Pulmonary artery endothelial cell (primary cell): ENCODE measurements around the gene SAA1. TPM values are rescaled to one million over a fixed set of nuclear protein-coding genes. Genes with fewer than 3 reads are reported as not detected.

Experiments used
- DNase-seq: peaks from one replicate; pipeline ENCODE4 v3.0.0-alpha.2; 2011; ENCODE audit warnings: low read depth, low spot score
- total RNA-seq: library from RNA; depleted of rRNA; stranded (reverse); fragments of >200 nt; gene quantifications from 2 replicates; pipeline ENCODE4 v1.2.3, GENCODE V29; 2014

The SAA1 gene
- total RNA-seq, 1 donor from 2014 or later: not detected

DNA sequence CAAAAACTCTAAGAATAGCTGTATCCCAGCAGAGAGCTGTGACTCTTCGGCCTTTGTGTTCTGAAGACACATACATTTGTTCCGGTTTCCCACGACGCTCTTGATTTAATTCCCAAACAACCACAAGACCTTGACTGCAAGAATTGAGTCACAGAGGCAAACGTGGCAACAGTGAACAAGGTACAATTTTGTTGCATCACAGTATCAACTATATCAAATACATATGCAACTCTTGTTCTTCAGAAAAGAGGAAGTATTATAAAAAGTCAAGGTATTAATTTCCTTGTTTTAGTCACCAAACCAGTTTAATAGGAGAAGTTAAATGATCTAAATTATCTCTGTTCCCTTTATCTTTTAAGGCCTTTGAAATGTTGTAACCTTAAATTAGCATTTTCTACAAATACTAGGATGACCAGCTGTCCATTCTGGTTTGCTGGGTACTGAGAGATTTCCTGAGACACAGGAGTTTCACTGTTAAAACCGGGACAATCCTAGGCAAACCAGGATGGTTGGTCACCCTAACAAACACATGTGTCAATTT is 44.8 kb downstream of the SAA1 start:
- DNase-seq: no peak

DNA sequence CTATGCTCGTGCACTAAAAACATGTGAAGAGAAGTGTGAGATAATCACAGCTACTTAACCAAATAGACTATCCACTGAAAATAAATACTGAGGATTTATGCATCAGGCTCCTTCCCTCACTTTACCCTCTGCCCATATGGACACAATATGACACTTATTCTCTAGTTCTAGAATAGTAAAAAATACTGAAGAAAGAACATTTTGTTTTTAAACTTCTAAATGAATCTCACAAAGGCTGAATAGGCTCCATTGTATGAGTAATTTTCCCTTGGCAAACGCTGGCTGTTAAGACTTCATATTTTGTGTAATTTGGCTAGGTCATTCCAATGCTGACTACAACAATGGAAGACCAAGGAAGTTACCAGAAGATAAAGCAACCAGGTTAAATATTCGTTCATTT is 45.9 kb downstream of the SAA1 start:
- DNase-seq: no peak

DNA sequence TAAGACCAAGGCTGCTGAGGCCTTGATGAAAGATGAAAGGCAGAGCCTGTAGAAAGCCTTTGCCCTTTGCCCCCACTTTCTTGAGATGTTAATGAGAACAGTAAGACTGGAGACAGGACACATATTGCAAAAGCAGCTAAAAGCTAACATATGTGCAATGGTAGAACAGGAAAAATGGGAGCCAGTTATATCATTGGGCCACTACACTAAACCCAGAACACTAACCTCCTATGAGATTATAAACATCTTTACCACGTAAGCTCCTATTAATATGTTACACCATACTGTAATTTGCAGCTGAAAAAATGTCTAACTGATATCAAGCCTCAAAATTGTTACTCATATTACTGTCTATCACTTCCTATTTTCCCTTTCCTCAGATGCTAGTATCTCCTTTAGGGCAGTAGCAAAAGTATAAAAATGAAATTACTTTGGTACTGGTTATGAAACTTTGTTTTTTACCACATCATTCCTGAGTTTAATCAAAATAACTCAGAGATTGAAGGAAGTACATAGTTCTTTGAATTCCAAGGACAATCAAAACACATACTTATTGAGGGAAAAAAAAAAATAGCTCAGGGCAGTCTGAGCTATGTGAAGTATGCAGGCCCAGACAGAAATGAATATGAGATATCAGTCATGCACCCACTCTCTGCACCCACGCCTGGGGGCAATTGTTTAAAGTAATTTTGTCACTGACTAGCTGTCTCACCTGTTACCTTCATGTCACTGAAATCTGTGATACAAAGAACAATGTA is 46.8 kb downstream of the SAA1 start:
- DNase-seq: no peak

DNA sequence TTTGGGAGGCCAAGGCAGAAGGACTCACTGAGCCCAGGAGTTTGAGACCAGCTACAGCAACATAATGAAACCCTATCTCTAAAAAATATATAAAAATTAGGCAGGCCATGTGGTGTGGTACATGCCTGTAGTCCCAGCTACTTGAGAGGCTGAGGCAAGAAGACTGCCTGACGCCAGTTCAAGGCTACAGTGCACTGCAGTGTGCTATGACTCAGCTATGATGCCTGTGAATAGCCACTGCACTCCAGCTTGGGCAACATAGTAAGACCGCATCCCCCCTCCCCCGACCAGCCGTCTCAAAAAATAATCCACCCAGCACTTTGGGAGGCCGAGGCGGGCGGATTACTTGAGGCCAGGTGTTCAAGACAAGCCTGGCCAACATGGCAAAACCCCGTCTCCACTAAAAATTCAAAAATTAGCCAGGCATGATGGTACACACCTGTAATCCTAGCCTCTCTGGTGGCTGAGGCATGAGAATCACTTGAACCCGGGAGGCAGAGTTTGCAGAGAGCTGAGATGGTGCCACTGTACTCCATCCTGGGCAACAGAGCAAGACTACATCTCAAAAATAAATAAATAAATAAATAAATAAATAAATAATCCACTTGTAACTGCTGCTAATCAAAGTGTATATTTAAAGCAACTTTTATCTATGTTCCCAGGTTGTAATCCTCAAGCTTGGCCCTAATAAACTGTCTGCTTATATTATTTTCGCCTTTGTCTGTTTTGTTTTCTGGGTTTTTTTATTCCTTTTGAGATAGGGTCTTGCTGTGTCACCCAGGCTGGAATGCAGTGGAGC is 48.1 kb downstream of the SAA1 start:
- no peak for DNase-seq

DNA sequence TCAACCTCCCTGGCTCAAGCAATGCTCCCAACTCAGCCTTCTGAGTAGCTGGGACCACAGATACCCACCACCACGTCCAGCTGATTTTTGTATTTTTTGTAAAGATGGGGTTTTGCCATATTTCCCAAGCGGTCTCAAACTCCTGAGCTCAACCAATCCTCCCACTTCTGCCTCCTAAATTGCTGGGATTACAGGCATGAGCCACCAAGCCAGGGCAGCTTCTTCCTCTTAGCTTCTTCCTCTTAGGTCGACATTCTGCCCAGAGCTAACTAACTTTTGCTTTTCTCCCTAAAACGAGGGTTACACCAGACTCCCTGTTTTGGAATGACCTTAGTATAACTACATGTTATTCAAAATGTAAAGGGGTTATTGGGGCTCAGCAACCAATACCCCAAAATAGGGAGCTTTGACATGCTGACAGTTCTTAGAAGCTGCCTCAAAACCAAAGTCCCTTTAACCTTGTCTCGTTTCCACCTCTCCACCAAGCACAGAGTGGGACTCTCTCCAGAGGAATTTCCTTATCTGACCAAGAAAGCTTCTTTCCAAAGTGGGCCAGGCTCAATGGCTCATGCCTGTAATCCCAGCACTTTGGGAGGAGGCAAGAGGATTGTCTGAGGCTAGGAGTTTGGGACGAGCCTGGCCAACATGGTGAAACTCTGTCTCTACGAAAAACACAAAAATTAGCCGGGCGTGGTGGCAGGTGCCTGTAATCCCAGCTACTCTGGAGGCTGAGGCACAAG is 48.9 kb downstream of the SAA1 start:
- DNase-seq: no peak

DNA sequence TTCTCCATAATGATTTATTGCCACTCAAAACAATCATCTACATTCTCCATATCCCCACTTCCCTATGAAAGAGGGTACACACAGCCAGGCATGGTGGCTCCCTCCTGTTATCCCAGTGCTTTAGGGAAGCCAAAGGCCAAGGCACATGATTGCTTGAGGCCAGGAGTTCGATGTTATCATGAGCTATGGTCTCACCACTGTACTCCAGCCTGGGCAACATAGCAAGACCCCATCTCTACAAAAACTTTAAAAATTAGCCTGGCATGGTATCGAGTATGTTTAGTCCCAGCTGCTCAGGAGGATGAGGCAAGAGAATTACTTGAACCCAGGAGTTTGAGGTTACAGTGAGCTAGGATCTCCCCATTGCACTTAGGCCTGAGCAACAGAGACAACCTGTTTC is 49.8 kb downstream of the SAA1 start:
- DNase-seq: no peak

DNA sequence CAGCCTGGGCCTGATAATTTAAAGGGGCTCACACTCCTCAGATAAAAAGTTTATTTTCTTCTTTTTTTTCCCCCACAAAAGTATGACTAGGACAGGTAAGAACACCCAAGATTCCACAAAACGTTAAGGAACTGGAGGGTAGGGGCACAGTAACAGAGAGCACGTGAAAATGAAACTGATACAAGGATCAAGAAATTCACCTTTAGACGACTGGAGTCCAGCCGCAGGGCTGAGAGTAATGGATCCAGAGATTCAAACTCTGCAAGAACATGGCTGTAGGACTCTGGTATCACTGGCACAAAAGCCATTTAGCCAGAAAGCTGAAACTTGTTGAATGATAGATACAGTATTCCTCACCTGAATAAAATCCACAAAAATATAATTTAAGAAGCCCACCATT is 51.5 kb downstream of the SAA1 start:
- no peak for DNase-seq

Other genes starting within 250 kb of the SAA1 start
- gene TPH1, start 220.0 kb upstream of the SAA1 start, total RNA-seq: under 0.01 TPM in 1 of 2 replicates, not detected in the other
- 21.6 and 35.1 TPM in 2 replicates for gene SAAL1, start 160.2 kb upstream of the SAA1 start, total RNA-seq
- gene MRGPRX3, start 133.7 kb upstream of the SAA1 start, total RNA-seq: not detected in 2 replicates
- not detected in 2 replicates for gene MRGPRX4, start 93.4 kb upstream of the SAA1 start, total RNA-seq
- gene SAA4, start 29.5 kb upstream of the SAA1 start, total RNA-seq: not detected in 2 replicates
- gene SAA2, start 17.6 kb upstream of the SAA1 start, total RNA-seq: not detected in 2 replicates
- gene HPS5, start 55.9 kb downstream of the SAA1 start, total RNA-seq: 26.6 and 33.8 TPM in 2 replicates
- 52.4 and 60.7 TPM in 2 replicates for gene GTF2H1, start 56.3 kb downstream of the SAA1 start, total RNA-seq
- gene LDHA, start 128.3 kb downstream of the SAA1 start, total RNA-seq: 695 and 699 TPM in 2 replicates
- gene LDHC, start 146.1 kb downstream of the SAA1 start, total RNA-seq: not detected in 2 replicates
- not detected in 2 replicates for gene LDHAL6A, start 189.6 kb downstream of the SAA1 start, total RNA-seq